Measurements from ENCODE around the gene KLHL42.

KLHL42 gene

DNA sequence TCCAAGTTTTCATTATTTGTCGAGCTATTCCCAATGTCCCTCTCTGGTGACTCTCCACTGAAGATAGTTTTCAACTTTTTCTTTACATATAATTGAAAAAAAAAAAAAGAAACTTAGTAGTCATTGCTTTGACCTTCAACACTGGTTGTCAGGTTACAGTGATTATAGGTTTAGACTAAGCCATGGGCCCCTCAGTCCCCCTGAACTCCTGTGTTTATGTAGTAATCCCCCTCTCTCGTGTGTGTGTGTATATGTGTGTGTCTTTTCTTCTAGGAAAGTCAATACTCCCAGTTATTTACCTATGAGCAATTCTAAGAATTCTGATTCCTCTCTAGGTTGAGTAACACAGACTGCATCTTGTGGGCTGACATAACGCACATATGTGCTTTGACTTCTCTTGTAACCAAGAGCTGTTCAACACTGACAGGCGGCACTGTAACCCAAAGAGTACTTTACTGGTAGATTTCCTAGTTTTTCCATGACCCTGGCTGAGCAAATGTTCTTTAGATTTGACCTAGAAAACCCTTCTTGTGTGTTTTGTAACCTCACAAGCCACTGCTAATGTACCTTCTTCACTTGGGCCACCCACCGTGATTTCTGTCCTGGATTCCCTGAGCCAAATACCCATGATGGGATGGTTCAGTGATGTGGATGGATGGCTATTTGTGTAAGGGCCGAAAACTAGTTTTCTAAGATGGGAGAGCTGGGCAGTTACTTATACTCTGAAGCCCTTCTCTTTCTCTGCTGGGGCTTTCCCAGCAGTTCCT lies 15.0 kb downstream of the KLHL42 start:
- Mint-ChIP-seq H3K36me3 (ENCODE audit: low read depth) (peaks cover 54% of the 10 kb centered on the region), H3K9me3 (no peaks in the 10 kb centered on the region), H3K27ac (no peak overlapping the region), H3K4me1 (ENCODE audit: low read depth) (no peaks in the 10 kb centered on the region), H3K4me3 (no peak overlapping the region), H3K27me3 (no peaks in the 10 kb centered on the region)
- intact Hi-C loops (cut with micrococcal nuclease): no loop called here

- Mint-ChIP-seq H3K27ac (no peak overlapping the region), H3K4me3 (no peak overlapping the region), H3K9me3 (no peaks in the 10 kb centered on the region), H3K36me3 (ENCODE audit: low read depth) (peaks cover 53% of the 10 kb centered on the region), H3K4me1 (ENCODE audit: low read depth) (no peaks in the 10 kb centered on the region), H3K27me3 (no peaks in the 10 kb centered on the region)
- intact Hi-C loops (cut with micrococcal nuclease): no loop called here
These were observed 16.1 kb downstream of the KLHL42 start for GRCh38 chr12:27796128-27796527.

GRCh38 chr12:27797301-27798025 lies 17.4 kb downstream of the KLHL42 start:
- no peaks in the 10 kb centered on the region for H3K4me1 Mint-ChIP-seq (ENCODE audit: low read depth)
- intact Hi-C loops (cut with micrococcal nuclease): no loop called here
- no peaks in the 10 kb centered on the region for H3K27me3 Mint-ChIP-seq
- H3K27ac Mint-ChIP-seq: no peak overlapping the region
- H3K4me3 Mint-ChIP-seq: no peak overlapping the region
- no peaks in the 10 kb centered on the region for H3K9me3 Mint-ChIP-seq
- H3K36me3 Mint-ChIP-seq (ENCODE audit: low read depth): peaks cover 42% of the 10 kb centered on the region

DNA sequence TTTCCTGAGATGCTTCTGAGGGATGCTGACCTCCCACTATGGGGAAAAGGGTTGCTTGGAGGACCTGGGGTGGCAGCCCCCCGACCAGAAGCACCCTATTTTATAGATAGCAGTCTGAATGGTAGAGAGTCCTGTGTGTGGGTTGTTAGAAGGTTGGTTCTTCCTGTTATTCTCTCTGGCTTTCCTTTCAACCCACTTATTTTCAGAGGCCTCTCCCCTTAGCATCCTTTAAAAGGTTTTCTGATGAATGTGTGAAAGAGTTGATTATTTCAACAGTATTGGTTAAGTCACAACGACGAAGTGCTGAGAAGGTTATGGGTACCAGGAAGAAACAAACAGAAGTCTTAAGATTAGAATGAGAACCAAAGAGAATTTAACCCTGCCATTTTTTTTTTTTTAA lies 20.8 kb downstream of the KLHL42 start:
- H3K27me3 Mint-ChIP-seq: no peaks in the 10 kb centered on the region
- H3K4me3 Mint-ChIP-seq: no peak overlapping the region
- intact Hi-C loops (cut with micrococcal nuclease): no loop called here
- no peak overlapping the region for H3K27ac Mint-ChIP-seq
- peaks cover 25% of the 10 kb centered on the region for H3K36me3 Mint-ChIP-seq (ENCODE audit: low read depth)
- H3K4me1 Mint-ChIP-seq (ENCODE audit: low read depth): peaks cover 9% of the 10 kb centered on the region
- no peaks in the 10 kb centered on the region for H3K9me3 Mint-ChIP-seq

DNA sequence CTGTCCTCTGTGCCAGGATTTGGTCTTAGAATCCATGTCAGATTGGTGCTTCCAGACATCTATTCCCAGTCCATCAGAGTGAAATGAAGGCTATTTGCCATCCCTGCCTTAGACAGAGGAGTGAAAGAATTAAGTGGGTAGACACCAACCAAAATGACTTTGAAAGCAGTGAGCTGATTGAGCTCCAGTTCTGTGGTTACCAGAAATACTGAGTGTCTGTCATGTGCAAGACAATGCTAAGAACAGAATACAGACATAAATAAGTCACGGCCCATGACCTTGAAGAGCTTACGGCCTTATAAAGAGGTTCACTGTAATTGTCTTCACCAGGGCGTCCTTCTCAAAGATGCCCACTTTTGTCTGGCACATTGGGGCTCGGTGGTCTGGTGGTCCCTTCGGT lies 21.6 kb downstream of the KLHL42 start:
- Mint-ChIP-seq H3K36me3 (ENCODE audit: low read depth) (peaks cover 23% of the 10 kb centered on the region), H3K27me3 (no peaks in the 10 kb centered on the region), H3K4me3 (no peak overlapping the region), H3K27ac (no peak overlapping the region), H3K4me1 (ENCODE audit: low read depth) (peaks cover 10% of the 10 kb centered on the region), H3K9me3 (no peaks in the 10 kb centered on the region)
- intact Hi-C loops (cut with micrococcal nuclease): no loop called here

- intact Hi-C loops (cut with micrococcal nuclease): no loop called here
- H3K4me1 Mint-ChIP-seq (ENCODE audit: low read depth): peaks cover 16% of the 10 kb centered on the region
- H3K9me3 Mint-ChIP-seq: no peaks in the 10 kb centered on the region
- no peak overlapping the region for H3K27ac Mint-ChIP-seq
- H3K27me3 Mint-ChIP-seq: peaks cover 4% of the 10 kb centered on the region
- peaks cover 14% of the 10 kb centered on the region for H3K36me3 Mint-ChIP-seq (ENCODE audit: low read depth)
- H3K4me3 Mint-ChIP-seq: no peak overlapping the region
These were observed 22.5 kb downstream of the KLHL42 start for GRCh38 chr12:27802511-27802910.

DNA sequence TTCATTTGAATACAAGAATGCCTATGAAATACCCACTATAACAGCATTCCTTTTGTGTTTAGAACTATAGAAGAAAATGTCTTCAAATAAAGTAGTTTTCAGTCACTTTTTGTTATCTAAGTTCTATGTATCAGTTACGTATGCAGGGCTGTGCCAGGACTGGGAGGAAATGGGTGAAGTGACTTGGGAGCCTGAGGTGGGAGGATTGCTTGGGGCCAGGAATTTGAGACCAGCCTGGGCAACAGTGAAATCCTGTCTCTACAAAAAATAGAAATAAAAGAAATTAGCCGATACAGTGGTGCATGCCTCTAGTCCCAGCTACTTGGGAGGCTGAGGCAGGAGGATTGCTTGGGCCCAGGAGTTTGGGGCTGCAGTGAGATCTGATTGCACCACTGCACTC lies 22.9 kb downstream of the KLHL42 start:
- Mint-ChIP-seq H3K9me3 (no peaks in the 10 kb centered on the region), H3K36me3 (ENCODE audit: low read depth) (peaks cover 10% of the 10 kb centered on the region), H3K4me1 (ENCODE audit: low read depth) (peaks cover 16% of the 10 kb centered on the region), H3K27me3 (peaks cover 4% of the 10 kb centered on the region), H3K27ac (no peak overlapping the region), H3K4me3 (no peak overlapping the region)
- intact Hi-C loops (cut with micrococcal nuclease): no loop called here

GRCh38 chr12:27805238-27805637 lies 25.2 kb downstream of the KLHL42 start:
- intact Hi-C loops (cut with micrococcal nuclease): no loop called here
- Mint-ChIP-seq H3K4me3 (no peak overlapping the region), H3K36me3 (ENCODE audit: low read depth) (no peaks in the 10 kb centered on the region), H3K27ac (no peak overlapping the region), H3K9me3 (no peaks in the 10 kb centered on the region), H3K27me3 (peaks cover 4% of the 10 kb centered on the region), H3K4me1 (ENCODE audit: low read depth) (peaks cover 16% of the 10 kb centered on the region)

DNA sequence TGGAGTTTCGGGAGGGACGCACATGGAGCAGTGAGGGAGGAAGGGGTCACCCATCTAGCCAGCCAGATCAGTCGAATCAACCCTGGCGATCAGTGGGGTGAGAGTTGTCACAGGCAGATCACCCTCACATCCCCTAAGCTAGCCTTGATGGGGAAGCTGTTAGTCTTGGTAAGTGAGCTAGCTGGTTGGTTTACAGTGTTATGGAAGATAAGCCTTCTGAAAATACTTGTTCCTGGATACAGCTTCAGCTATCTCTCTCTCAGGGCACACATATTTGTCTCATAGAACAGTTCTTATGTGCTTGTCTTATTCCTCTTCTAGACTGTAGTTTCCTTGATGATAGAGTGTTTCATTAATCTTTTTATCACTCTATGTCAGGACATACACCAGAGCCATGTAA lies 26.2 kb downstream of the KLHL42 start:
- no peaks in the 10 kb centered on the region for H3K9me3 Mint-ChIP-seq
- peaks cover 16% of the 10 kb centered on the region for H3K4me1 Mint-ChIP-seq (ENCODE audit: low read depth)
- no peak overlapping the region for H3K4me3 Mint-ChIP-seq
- H3K27me3 Mint-ChIP-seq: peaks cover 9% of the 10 kb centered on the region
- intact Hi-C loops (cut with micrococcal nuclease): no loop called here
- H3K27ac Mint-ChIP-seq: no peak overlapping the region
- H3K36me3 Mint-ChIP-seq (ENCODE audit: low read depth): no peaks in the 10 kb centered on the region

DNA sequence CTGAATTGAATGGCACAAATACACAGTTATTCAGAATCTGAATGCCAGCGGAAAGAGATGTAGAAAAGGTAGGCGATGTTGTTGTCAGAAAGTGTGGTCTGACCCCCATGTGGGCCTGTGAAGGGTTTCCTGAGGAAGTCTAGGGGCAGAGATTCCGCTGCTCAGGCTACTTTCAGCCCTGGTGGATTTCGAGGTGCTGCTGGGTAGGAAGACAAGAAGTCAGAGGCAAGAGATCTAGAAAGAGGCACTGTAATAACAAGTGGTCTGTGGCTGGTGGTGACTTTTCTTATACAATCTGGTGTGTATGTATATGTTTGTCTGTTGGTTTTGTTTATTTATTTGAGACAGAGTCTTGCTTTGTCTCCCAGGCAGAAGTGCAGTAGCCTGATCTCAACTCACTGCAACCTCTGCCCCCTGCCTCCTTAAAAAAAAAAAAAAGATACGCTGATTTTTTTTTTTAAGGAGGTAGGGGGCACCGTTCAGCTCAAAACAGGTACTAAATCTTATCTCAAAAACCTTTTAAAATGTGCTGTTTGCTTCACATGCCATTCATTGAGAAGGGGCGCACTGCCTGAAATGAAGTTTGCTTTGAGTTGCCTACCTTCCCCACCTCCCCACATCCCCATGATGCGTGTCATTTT lies 27.1 kb downstream of the KLHL42 start:
- no peaks in the 10 kb centered on the region for H3K36me3 Mint-ChIP-seq (ENCODE audit: low read depth)
- intact Hi-C loops (cut with micrococcal nuclease): no loop called here
- no peak overlapping the region for H3K27ac Mint-ChIP-seq
- peaks cover 16% of the 10 kb centered on the region for H3K4me1 Mint-ChIP-seq (ENCODE audit: low read depth)
- no peaks in the 10 kb centered on the region for H3K9me3 Mint-ChIP-seq
- peaks cover 9% of the 10 kb centered on the region for H3K27me3 Mint-ChIP-seq
- no peak overlapping the region for H3K4me3 Mint-ChIP-seq

DNA sequence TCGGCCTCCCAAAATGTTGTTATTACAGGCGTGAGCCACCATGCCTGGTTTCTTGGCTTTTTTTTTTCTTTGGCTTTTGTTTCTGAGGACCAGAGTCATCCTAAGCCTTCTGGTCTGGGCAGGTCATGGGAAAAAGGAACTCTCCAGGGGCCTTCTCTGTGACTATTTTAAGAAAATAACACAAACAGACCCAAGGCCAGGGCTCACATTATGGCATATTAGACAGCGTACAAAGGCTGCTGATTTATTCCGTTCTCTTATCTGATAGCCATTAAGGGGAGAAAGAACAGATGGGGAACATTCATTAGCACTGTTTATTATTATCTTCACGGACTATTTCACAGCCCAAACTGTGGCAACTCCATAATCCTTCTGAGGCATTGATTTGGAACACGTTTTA lies 28.8 kb downstream of the KLHL42 start:
- intact Hi-C loops (cut with micrococcal nuclease): no loop called here
- peaks cover 9% of the 10 kb centered on the region for H3K27me3 Mint-ChIP-seq
- H3K9me3 Mint-ChIP-seq: no peaks in the 10 kb centered on the region
- H3K4me1 Mint-ChIP-seq (ENCODE audit: low read depth): peaks cover 16% of the 10 kb centered on the region
- no peaks in the 10 kb centered on the region for H3K36me3 Mint-ChIP-seq (ENCODE audit: low read depth)
- no peak overlapping the region for H3K4me3 Mint-ChIP-seq
- no peak overlapping the region for H3K27ac Mint-ChIP-seq

GRCh38 chr12:27810756-27811155 lies 30.7 kb downstream of the KLHL42 start:
- Mint-ChIP-seq H3K36me3 (ENCODE audit: low read depth) (no peaks in the 10 kb centered on the region), H3K27me3 (peaks cover 9% of the 10 kb centered on the region), H3K4me1 (ENCODE audit: low read depth) (peaks cover 12% of the 10 kb centered on the region), H3K9me3 (no peaks in the 10 kb centered on the region), H3K27ac (no peak overlapping the region), H3K4me3 (no peak overlapping the region)
- intact Hi-C loops (cut with micrococcal nuclease): no loop called here

GRCh38 chr12:27812502-27812901 lies 32.5 kb downstream of the KLHL42 start:
- Mint-ChIP-seq H3K4me1 (ENCODE audit: low read depth) (peaks cover 5% of the 10 kb centered on the region), H3K27ac (no peak overlapping the region), H3K27me3 (peaks cover 7% of the 10 kb centered on the region), H3K9me3 (no peaks in the 10 kb centered on the region), H3K4me3 (no peak overlapping the region), H3K36me3 (ENCODE audit: low read depth) (no peaks in the 10 kb centered on the region)
- intact Hi-C loops (cut with micrococcal nuclease): no loop called here

- Mint-ChIP-seq H3K36me3 (ENCODE audit: low read depth) (no peaks in the 10 kb centered on the region), H3K27ac (no peak overlapping the region), H3K9me3 (no peaks in the 10 kb centered on the region), H3K4me1 (ENCODE audit: low read depth) (peaks cover 5% of the 10 kb centered on the region), H3K4me3 (no peak overlapping the region), H3K27me3 (peaks cover 7% of the 10 kb centered on the region)
- intact Hi-C loops (cut with micrococcal nuclease): no loop called here
These were observed 34.4 kb downstream of the KLHL42 start for GRCh38 chr12:27814411-27814810.
